Left ventricle myocardium inferior (tissue), 1 donor: ENCODE data around the gene CTRB1. TPM values are rescaled to one million over a fixed set of nuclear protein-coding genes. Genes with fewer than 3 reads are reported as not detected.

Source experiments
- DNase-seq: peaks from one replicate; pipeline ENCODE4 v3.0.0-alpha.2; 2020
- H3K27ac ChIP-seq: fragments of 200-600 bp; replicated peaks from 2 replicates; pipeline ENCODE4 v1.8.0; 2021
- H3K27me3 ChIP-seq: fragments of 200-600 bp; 2 replicates; pipeline ENCODE4 v1.8.0; 2021; ENCODE audit warnings: low read depth
- H3K36me3 ChIP-seq: fragments of 200-600 bp; 2 replicates; pipeline ENCODE4 v1.8.0; 2021
- H3K4me1 ChIP-seq: fragments of 200-600 bp; 2 replicates; pipeline ENCODE4 v1.8.0; 2021
- H3K4me3 ChIP-seq: fragments of 200-600 bp; 2 replicates; pipeline ENCODE4 v1.8.0; 2021; ENCODE audit warnings: mild to moderate bottlenecking, moderate library complexity
- H3K9me3 ChIP-seq: fragments of 200-600 bp; replicated peaks from 2 replicates; pipeline ENCODE4 v1.8.0; 2021
- CTCF ChIP-seq: fragments of 200-600 bp; IDR thresholded peaks from 2 replicates; pipeline ENCODE4 v1.8.0; 2021; ENCODE audit warnings: antibody characterized with exemption, mild to moderate bottlenecking, borderline replicate concordance
- intact Hi-C: fragments of 100-400 bp; cut with micrococcal nuclease; formaldehyde crosslinking; loops from one replicate; pipeline ENCODE4 v1.11.0; 2022
- total RNA-seq: library from RNA; stranded (reverse); fragmentation: NEBNext Ultra II Directional; extraction: Animal tissue kit (Norgen Biotek cat#: 25700); gene quantifications from one replicate; pipeline ENCODE4 v1.2.1, GENCODE V29; 2021
- donor health status: DM: no; HTN: yes; CAD: no; lungs with severe emphysema.

Gene CTRB1
- total RNA-seq, 1 donor from 2014 or later, result not detected

DNA sequence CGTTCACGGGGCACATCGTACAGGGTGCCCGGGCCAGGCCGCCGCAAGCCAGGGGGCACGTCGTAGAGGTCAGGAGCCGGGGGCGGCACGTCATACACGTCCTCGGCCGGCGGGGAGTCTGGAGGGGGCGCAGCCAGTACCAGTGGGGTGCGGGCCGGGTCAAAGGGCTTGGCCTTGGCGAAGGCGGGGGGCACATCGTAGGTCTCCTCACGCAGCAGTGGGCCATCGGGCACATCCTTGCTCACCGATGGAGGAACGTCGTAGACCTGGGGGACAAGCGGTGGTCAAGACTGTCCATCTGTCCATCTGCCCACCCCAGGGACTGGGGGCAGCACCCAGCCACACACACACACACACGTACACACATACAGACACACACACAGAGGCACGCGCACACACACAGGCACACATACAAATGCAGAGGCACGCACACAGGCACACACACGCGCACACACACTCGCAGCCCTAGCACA is 17.0 kb downstream of the CTRB1 start:
- Histone ChIP-seq H3K4me1 (peaks cover 65% of the 10 kb centered on the region), H3K27me3 (no peaks in the 10 kb centered on the region), H3K9me3 (no peaks in the 10 kb centered on the region), H3K27ac (no peak overlapping the region), H3K36me3 (peaks cover 56% of the 10 kb centered on the region), H3K4me3 (no peak overlapping the region)
- TF ChIP-seq CTCF, result no peak
- DNase-seq, result no peak
- intact Hi-C loops, result no loop called here

DNA sequence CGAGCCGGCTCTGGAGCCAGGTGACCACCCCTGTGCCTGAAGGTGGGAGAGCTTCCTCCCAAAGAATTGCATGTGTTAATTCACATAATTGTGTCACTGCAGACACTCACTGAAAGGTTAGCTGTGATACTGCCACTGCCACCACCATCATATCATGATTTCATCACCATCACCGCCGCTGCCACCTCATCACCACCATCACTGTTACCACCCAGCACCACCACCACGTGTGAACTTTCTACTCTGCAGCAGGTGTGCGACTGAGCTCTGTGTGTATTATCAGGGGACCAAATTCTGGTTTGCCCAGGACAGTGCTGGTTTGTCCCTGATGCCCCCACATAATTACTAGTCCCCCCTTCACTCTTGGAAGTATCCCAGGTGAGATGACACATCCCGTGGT is 17.4 kb downstream of the CTRB1 start:
- intact Hi-C loops, result no loop called here

GRCh38 chr16:75236736-75237397 is 18.1 kb downstream of the CTRB1 start:
- Histone ChIP-seq H3K4me3 (no peak overlapping the region), H3K36me3 (peaks cover 63% of the 10 kb centered on the region), H3K4me1 (peaks cover 72% of the 10 kb centered on the region), H3K27me3 (no peaks in the 10 kb centered on the region), H3K27ac (peak overlapping the region; percentile 88), H3K9me3 (no peaks in the 10 kb centered on the region)
- intact Hi-C loops, result no loop called here
- no peak for TF ChIP-seq CTCF
- DNase-seq, result no peak

More for the DNA sequence above, 17.4 kb downstream of the CTRB1 start:
- no peak for DNase-seq
- H3K27me3 ChIP-seq, result no peaks in the 10 kb centered on the region
- peaks cover 57% of the 10 kb centered on the region for H3K36me3 ChIP-seq
- peaks cover 66% of the 10 kb centered on the region for H3K4me1 ChIP-seq
- no peak overlapping the region for H3K4me3 ChIP-seq
- no peak for TF ChIP-seq CTCF
- H3K27ac ChIP-seq, result no peak overlapping the region
- H3K9me3 ChIP-seq, result no peaks in the 10 kb centered on the region

DNA sequence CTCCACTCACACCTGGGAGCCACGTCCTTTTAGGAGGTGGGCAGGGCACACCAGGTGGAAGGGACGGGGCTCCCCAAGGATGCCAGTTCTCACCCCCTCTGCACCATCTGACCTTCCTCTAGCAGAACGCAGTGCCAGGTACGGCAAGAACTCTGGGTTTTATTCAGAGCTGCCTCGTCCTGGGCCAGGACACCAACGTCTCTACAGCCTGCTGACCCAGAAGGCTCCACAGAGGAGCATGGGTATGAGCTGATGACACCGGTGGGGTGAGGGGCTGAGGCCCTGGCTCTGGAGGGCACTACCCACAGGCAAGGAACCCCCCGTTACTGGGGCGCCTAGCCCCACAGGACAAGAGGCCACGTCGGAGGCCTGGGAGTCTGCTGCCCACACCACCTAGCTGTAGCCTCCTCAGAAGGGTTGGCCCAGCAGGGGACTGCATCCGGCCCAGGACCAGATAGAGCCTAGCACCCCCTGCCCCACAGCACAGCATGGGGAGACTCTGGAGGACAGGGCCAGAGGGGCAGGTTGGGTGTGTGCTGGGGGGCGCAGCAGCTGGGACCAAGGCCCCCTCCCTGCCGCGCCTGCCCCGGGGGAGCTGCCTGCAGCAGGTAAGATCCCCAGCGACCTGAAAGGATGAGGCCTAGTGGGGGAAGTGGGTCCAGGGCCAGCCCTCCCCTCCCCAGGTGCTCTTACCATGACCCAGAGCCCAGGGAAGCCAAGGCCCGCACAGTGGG is 18.8 kb downstream of the CTRB1 start:
- no peaks in the 10 kb centered on the region for H3K9me3 ChIP-seq
- peak overlapping the region; percentile 88 for H3K27ac ChIP-seq
- peak overlapping the region; percentile 47 for H3K4me3 ChIP-seq
- peaks cover 79% of the 10 kb centered on the region for H3K4me1 ChIP-seq
- intact Hi-C loops, result no loop called here
- TF ChIP-seq CTCF, result no peak
- H3K27me3 ChIP-seq, result no peaks in the 10 kb centered on the region
- no peak for DNase-seq
- H3K36me3 ChIP-seq, result peaks cover 63% of the 10 kb centered on the region

GRCh38 chr16:75238132-75238852 is 19.5 kb downstream of the CTRB1 start:
- Histone ChIP-seq H3K4me1 (peaks cover 85% of the 10 kb centered on the region), H3K27me3 (no peaks in the 10 kb centered on the region), H3K27ac (peak overlapping the region; percentile 88), H3K9me3 (no peaks in the 10 kb centered on the region), H3K36me3 (peaks cover 60% of the 10 kb centered on the region), H3K4me3 (peak overlapping the region; percentile 47)
- peak; percentile 81 for DNase-seq
- no peak for TF ChIP-seq CTCF
- intact Hi-C loops, result no loop called here
